ENCODE measurements around the gene IL1F10. TPM values are rescaled to one million over a fixed set of nuclear protein-coding genes. Genes with fewer than 3 reads are reported as not detected.

Gene IL1F10
- total RNA-seq, result 0.34 TPM in 1 of 2 replicates, not detected in the other

GRCh38 chr2:113067681-113068080 is at the start of gene IL1F10:
TSS of gene IL1F10 (plus strand) at chr2:113067970. CDS start at chr2:113072739, 4,769 bp downstream.

GRCh38 chr2:113052396-113052917 is 15.3 kb upstream of the IL1F10 start, which contains the start of gene IL36B:
TSS of gene IL36B (minus strand) at chr2:113052867.

GRCh38 chr2:113058998-113059960 is 8.5 kb upstream of the IL1F10 start, which contains the start of gene IL36RN:
TSS of gene IL36RN (plus strand) at chr2:113059198. CDS start at chr2:113059439, 241 bp downstream.

Other genes starting within 250 kb of the IL1F10 start
- 176 and 257 TPM in 2 replicates for gene IL1B, start 231.2 kb upstream of the IL1F10 start, total RNA-seq
- not detected in 2 replicates for gene IL37, start 156.8 kb upstream of the IL1F10 start, total RNA-seq
- 1.7 and 2.6 TPM in 2 replicates for gene IL36G, start 90.0 kb upstream of the IL1F10 start, total RNA-seq
- 1.0 and 1.2 TPM in 2 replicates for gene IL36A, start 62.5 kb upstream of the IL1F10 start, total RNA-seq
- under 0.01 TPM in 1 of 2 replicates, not detected in the other for gene IL36B, start 15.1 kb upstream of the IL1F10 start, total RNA-seq
- 2.0 and 5.1 TPM in 2 replicates for gene IL36RN, start 8.8 kb upstream of the IL1F10 start, total RNA-seq
- gene IL1RN, start 59.6 kb downstream of the IL1F10 start, total RNA-seq, result 53.7 and 106 TPM in 2 replicates
- gene PSD4, start 106.0 kb downstream of the IL1F10 start, total RNA-seq, result 14.4 and 29.4 TPM in 2 replicates
- under 0.01 and 1.1 TPM in 2 replicates for gene PAX8, start 211.0 kb downstream of the IL1F10 start, total RNA-seq